OCI-LY7 (cell line): ENCODE data around the gene CDH16.

Experiments
- CTCF ChIP-seq: fragments of 200-600 bp; sonication (generic); conservative IDR thresholded peaks from 2 replicates; pipeline ENCODE4 v1.5.1; 2014; ENCODE audit warnings: mild to moderate bottlenecking, antibody characterized with exemption, low read length, moderate library complexity, mixed read lengths
- EZH2phosphoT487 ChIP-seq: fragments of 200-600 bp; sonication (generic); IDR thresholded peaks from 2 replicates; pipeline ENCODE4 v1.6.1; 2018; ENCODE audit warnings: low read depth, borderline replicate concordance, mild to moderate bottlenecking, mixed run types, antibody characterized with exemption, low read length, moderate library complexity, mixed read lengths

DNA sequence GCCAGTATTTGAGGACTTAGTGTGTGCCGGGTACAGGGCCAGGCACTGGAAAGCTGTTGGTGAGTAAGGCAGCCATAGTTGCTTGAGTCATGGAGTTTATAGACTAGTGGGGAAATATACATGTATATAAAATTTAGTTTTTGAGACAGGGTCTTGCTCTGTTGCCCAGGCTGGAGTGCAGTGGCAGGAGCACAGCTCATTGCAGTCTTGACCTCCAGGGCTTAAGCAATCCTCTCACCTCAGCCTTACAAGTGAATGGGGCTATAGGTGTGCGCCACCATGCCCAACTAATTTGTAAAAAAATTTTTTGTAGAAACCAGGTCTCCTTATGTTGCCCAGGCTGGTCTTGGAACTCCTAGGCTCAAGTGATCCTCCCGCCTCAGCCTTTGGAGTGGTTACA is 36.0 kb downstream of the CDH16 start:
- TF ChIP-seq CTCF: no peak
- no peak for TF ChIP-seq EZH2phosphoT487
